Transverse colon (tissue), 4 donors: ENCODE data around the gene FCGBP. TPM values are rescaled to one million over a fixed set of nuclear protein-coding genes. Genes with fewer than 3 reads are reported as not detected.

Experiments
- DNase-seq: peaks from one replicate; pipeline ENCODE4 v3.0.0-alpha.2; 2019
- H3K27ac ChIP-seq, 4 donors: fragments of 200-600 bp; sonication (generic); 2 replicates each; pipeline ENCODE4 v1.5.1; 2016 to 2018; ENCODE audit warnings: inconsistent platforms in 4 of 4
- H3K27me3 ChIP-seq: fragments of 200-600 bp; sonication (generic); 2 replicates; pipeline ENCODE4 v1.5.1; 2017; ENCODE audit warnings: inconsistent platforms
- H3K36me3 ChIP-seq, 4 donors: fragments of 200-600 bp; sonication (generic); 2 replicates each; pipeline ENCODE4 v1.5.1; 2017 to 2019; ENCODE audit warnings: inconsistent platforms in 4 of 4
- H3K4me1 ChIP-seq, 4 donors: fragments of 200-600 bp; sonication (generic); 2 replicates each; pipeline ENCODE4 v1.5.1; 2017 to 2020; ENCODE audit warnings: inconsistent platforms in 4 of 4
- H3K4me3 ChIP-seq, 4 donors: fragments of 200-600 bp; sonication (generic); 1 replicate in 1 of 4; 2 replicates in 3 of 4; pipeline versions ENCODE4 v1.5.1 to v1.6.1; 2017 to 2019; ENCODE audit warnings: inconsistent platforms in 4 of 4
- H3K9me3 ChIP-seq, 2 donors: fragments of 200-600 bp; sonication (generic); 2 replicates each; pipeline ENCODE4 v1.5.1; 2017 to 2019; ENCODE audit warnings: inconsistent platforms in 2 of 2
- CTCF ChIP-seq, 5 experiments: fragments of 200-600 bp in 3 of 5; fragments of 450-650 bp in 2 of 5; sonication (generic) in 3 of 5; IDR thresholded peaks; 1 replicate in 2 of 5; 2 replicates in 3 of 5; pipeline ENCODE4 v1.5.1; 2016 to 2017; ENCODE audit warnings: antibody characterized with exemption in 5 of 5, inconsistent platforms in 3 of 5, mild to moderate bottlenecking in 2 of 5, moderate library complexity in 1 of 5
- EP300 ChIP-seq: sonication (generic); formaldehyde crosslinking; IDR thresholded peaks from one replicate; pipeline ENCODE4 v1.6.1; 2017; ENCODE audit warnings: antibody characterized with exemption, low read depth
- POLR2A ChIP-seq: fragments of 450-650 bp; IDR thresholded peaks from one replicate; pipeline ENCODE4 v1.6.1; 2016; ENCODE audit warnings: antibody characterized with exemption, mild to moderate bottlenecking, moderate library complexity
- POLR2AphosphoS5 ChIP-seq, 3 donors: sonication (generic); formaldehyde crosslinking; IDR thresholded peaks; one replicate each; pipeline ENCODE4 v1.6.1; 2016; ENCODE audit warnings: antibody characterized with exemption in 3 of 3
- WGBS, 2 donors: methylation state at CpG; one replicate each; pipeline ENCODE4 v1.1.5; 2018; ENCODE audit warnings: low coverage in 1 of 2; 5-methylcytosine and 5-hydroxymethylcytosine counted together
- in situ Hi-C, 4 donors: fragments of 200-750 bp; cut with MboI; loops; one replicate each; pipeline versions ENCODE4 v1.15.0 to v1.15.1; 2017; ENCODE audit warnings: low sequenced_read_pairs in 3 of 4, low pct_ligation_motif_present in 1 of 4, low pct_unique_long_range_greater_than_20kb in 1 of 4
- intact Hi-C: fragments of 100-400 bp; cut with DNase I; formaldehyde crosslinking; loops from one replicate; pipeline ENCODE4 v1.15.1; 2023; ENCODE audit warnings: low total_unique reads
- total RNA-seq, 4 donors: library from RNA; depleted of rRNA; stranded (reverse); fragments of >200 nt; gene quantifications; one replicate each; pipeline ENCODE4 v1.1.0, GENCODE V29; 2016

Gene FCGBP
- total RNA-seq, 4 donors from 2014 or later = 1,603 to 6,178 (median 2,329) TPM

- TF ChIP-seq POLR2A = no peak
- no peak for TF ChIP-seq POLR2AphosphoS5 (IDR thresholded peaks at IDR 0.05)
- no peak for TF ChIP-seq CTCF (IDR thresholded peaks at IDR 0.05)
- no peak for TF ChIP-seq EP300
- WGBS, 2 donors = 91 to 100% methylated on average over 1 to 2 of the region's 2 CpGs
- H3K4me3 ChIP-seq = no peak overlapping the region
- no peaks in the 10 kb centered on the region for H3K9me3 ChIP-seq
- no peaks in the 10 kb centered on the region for H3K36me3 ChIP-seq
- in situ Hi-C loops (no loop called here), intact Hi-C loops (no loop called here)
- no peak for DNase-seq
- peak overlapping the region in 1 of 4 donors; percentile 0 for H3K27ac ChIP-seq
- peaks cover 5% of the 10 kb centered on the region for H3K27me3 ChIP-seq
- peaks cover 0 to 15% (median 4%) of the 10 kb centered on the region in 4 donors for H3K4me1 ChIP-seq
Measured at GRCh38 chr19:39951065-39951650, 16.7 kb upstream of the FCGBP start.

GRCh38 chr19:39949026-39949747 lies 14.8 kb upstream of the FCGBP start:
- Histone ChIP-seq H3K4me3 (no peak overlapping the region), H3K36me3 (no peaks in the 10 kb centered on the region), H3K27me3 (peaks cover 11% of the 10 kb centered on the region), H3K9me3 (no peaks in the 10 kb centered on the region), H3K27ac (no peak overlapping the region), H3K4me1 (peaks cover 0 to 35% (median 23%) of the 10 kb centered on the region in 4 donors)
- intact Hi-C loops (no loop called here), in situ Hi-C loops (no loop called here)
- no peak for DNase-seq
- WGBS, 2 donors = 91 to 100% methylated on average over 2 of the region's 2 CpGs
- TF ChIP-seq POLR2A = no peak
- no peak for TF ChIP-seq EP300
- no peak for TF ChIP-seq POLR2AphosphoS5 (IDR thresholded peaks at IDR 0.05)
- TF ChIP-seq CTCF (IDR thresholded peaks at IDR 0.05) = no peak

- Histone ChIP-seq H3K36me3 (no peaks in the 10 kb centered on the region), H3K4me3 (no peak overlapping the region), H3K27ac (peak overlapping the region; percentile 78 to 89 (median 86)), H3K9me3 (no peaks in the 10 kb centered on the region), H3K27me3 (peaks cover 11% of the 10 kb centered on the region), H3K4me1 (peaks cover 4 to 57% (median 32%) of the 10 kb centered on the region in 4 donors)
- WGBS, 2 donors = 83 to 84% methylated on average over 1 to 4 of the region's 4 CpGs
- intact Hi-C loops = no loop called here
- in situ Hi-C loops = no loop called here
- TF ChIP-seq CTCF (IDR thresholded peaks at IDR 0.05) = no peak
- no peak for TF ChIP-seq EP300
- TF ChIP-seq POLR2A = no peak
- TF ChIP-seq POLR2AphosphoS5 (IDR thresholded peaks at IDR 0.05) = no peak
- DNase-seq = no peak
Measured at GRCh38 chr19:39946532-39946931, 12.1 kb upstream of the FCGBP start.

GRCh38 chr19:39943586-39943985 lies 9.2 kb upstream of the FCGBP start:
- in situ Hi-C loops = no loop called here
- WGBS, 2 donors = 58 to 73% methylated on average over 2 to 7 of the region's 7 CpGs
- peak overlapping the region in 1 of 4 donors; percentile 30 for H3K4me3 ChIP-seq

More at GRCh38 chr19:39943586-39943985, 9.2 kb upstream of the FCGBP start:
- intact Hi-C loops = no loop called here
- peaks cover 11% of the 10 kb centered on the region for H3K27me3 ChIP-seq
- peak overlapping the region; percentile 78 to 89 (median 86) for H3K27ac ChIP-seq
- peaks cover 4 to 60% (median 40%) of the 10 kb centered on the region in 4 donors for H3K4me1 ChIP-seq
- no peaks in the 10 kb centered on the region for H3K36me3 ChIP-seq
- peak; percentile 60 for DNase-seq
- TF ChIP-seq CTCF (IDR thresholded peaks at IDR 0.05) (no peak), POLR2A (peak; percentile 36)
- peaks cover 0 to 8% of the 10 kb centered on the region in 2 donors for H3K9me3 ChIP-seq
